Nephron progenitor cell (in vitro differentiated cells): ENCODE measurements around the gene PCDH15.

Source experiments
- DNase-seq: peaks from one replicate; pipeline ENCODE4 v3.0.0; 2021
- H3K27ac Mint-ChIP-seq: 2 replicates; pipeline ENCODE4 v1.8.0; 2021; ENCODE audit warnings: mild to moderate bottlenecking, moderate library complexity, mixed read lengths
- H3K27me3 Mint-ChIP-seq: 2 replicates; pipeline ENCODE4 v1.8.0; 2021; ENCODE audit warnings: mild to moderate bottlenecking, low read depth, mixed read lengths; ENCODE audit not compliant: poor library complexity
- H3K36me3 Mint-ChIP-seq: 2 replicates; pipeline ENCODE4 v1.8.0; 2021; ENCODE audit warnings: low read depth, mixed read lengths
- H3K4me1 Mint-ChIP-seq: 2 replicates; pipeline ENCODE4 v1.8.0; 2021; ENCODE audit warnings: mixed read lengths
- H3K4me3 Mint-ChIP-seq: 2 replicates; pipeline ENCODE4 v1.8.0; 2021; ENCODE audit warnings: mild to moderate bottlenecking, moderate library complexity, mixed read lengths
- H3K9me3 Mint-ChIP-seq: 2 replicates; pipeline ENCODE4 v1.8.0; 2021; ENCODE audit warnings: mild to moderate bottlenecking, moderate library complexity, mixed read lengths
- CTCF ChIP-seq: fragments of 200-600 bp; sonication (generic); IDR thresholded peaks from 2 replicates; pipeline ENCODE4 v1.5.0; 2021; ENCODE audit warnings: antibody characterized with exemption

The PCDH15 gene

GRCh38 chr10:53978301-53978700, 822.7 kb downstream of the PCDH15 start:
- H3K27me3 Mint-ChIP-seq: no peaks in the 10 kb centered on the region
- no peak for TF ChIP-seq CTCF
- DNase-seq: no peak

GRCh38 chr10:53977267-53977666, 823.8 kb downstream of the PCDH15 start:
- H3K27me3 Mint-ChIP-seq: no peaks in the 10 kb centered on the region
- no peak overlapping the region for H3K4me3 Mint-ChIP-seq
- H3K27ac Mint-ChIP-seq: no peak overlapping the region
- DNase-seq: no peak
- no peaks in the 10 kb centered on the region for H3K4me1 Mint-ChIP-seq
- H3K9me3 Mint-ChIP-seq: peaks cover 13% of the 10 kb centered on the region
- H3K36me3 Mint-ChIP-seq: no peaks in the 10 kb centered on the region
- no peak for TF ChIP-seq CTCF

More at GRCh38 chr10:53978301-53978700, 822.7 kb downstream of the PCDH15 start:
- H3K36me3 Mint-ChIP-seq: no peaks in the 10 kb centered on the region
- H3K27ac Mint-ChIP-seq: no peak overlapping the region
- no peaks in the 10 kb centered on the region for H3K4me1 Mint-ChIP-seq
- H3K4me3 Mint-ChIP-seq: no peak overlapping the region
- H3K9me3 Mint-ChIP-seq: peaks cover 13% of the 10 kb centered on the region

GRCh38 chr10:53957401-53957800, 843.6 kb downstream of the PCDH15 start:
- Mint-ChIP-seq H3K4me1 (peaks cover 32% of the 10 kb centered on the region), H3K9me3 (no peaks in the 10 kb centered on the region), H3K27me3 (no peaks in the 10 kb centered on the region), H3K27ac (peak overlapping the region; percentile 87), H3K36me3 (no peaks in the 10 kb centered on the region), H3K4me3 (no peak overlapping the region)
- DNase-seq: no peak
- TF ChIP-seq CTCF: no peak

DNA sequence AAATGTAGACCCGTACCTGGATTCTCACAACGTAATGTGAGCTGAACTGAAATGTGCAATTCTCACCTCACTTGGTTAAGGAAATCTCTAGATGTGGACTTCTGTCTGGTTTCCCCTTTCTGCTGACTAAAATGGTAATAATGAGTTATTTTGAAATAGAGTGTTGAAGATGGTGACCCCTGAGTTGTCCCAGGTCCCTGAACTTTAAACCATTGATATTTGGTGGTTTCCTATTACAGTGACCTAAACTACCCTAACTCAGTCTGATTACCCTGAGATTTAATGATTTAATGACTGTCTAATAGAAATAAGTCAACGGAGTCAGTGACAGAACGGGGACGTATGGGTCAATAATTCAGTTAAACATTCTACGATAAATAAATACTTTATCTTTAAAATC, 845.9 kb downstream of the PCDH15 start:
- H3K27ac Mint-ChIP-seq: peak overlapping the region; percentile 62
- H3K9me3 Mint-ChIP-seq: peaks cover 6% of the 10 kb centered on the region
- no peak for DNase-seq
- H3K4me1 Mint-ChIP-seq: peaks cover 32% of the 10 kb centered on the region
- H3K27me3 Mint-ChIP-seq: no peaks in the 10 kb centered on the region
- peaks cover 6% of the 10 kb centered on the region for H3K36me3 Mint-ChIP-seq
- no peak for TF ChIP-seq CTCF
- H3K4me3 Mint-ChIP-seq: no peak overlapping the region

DNA sequence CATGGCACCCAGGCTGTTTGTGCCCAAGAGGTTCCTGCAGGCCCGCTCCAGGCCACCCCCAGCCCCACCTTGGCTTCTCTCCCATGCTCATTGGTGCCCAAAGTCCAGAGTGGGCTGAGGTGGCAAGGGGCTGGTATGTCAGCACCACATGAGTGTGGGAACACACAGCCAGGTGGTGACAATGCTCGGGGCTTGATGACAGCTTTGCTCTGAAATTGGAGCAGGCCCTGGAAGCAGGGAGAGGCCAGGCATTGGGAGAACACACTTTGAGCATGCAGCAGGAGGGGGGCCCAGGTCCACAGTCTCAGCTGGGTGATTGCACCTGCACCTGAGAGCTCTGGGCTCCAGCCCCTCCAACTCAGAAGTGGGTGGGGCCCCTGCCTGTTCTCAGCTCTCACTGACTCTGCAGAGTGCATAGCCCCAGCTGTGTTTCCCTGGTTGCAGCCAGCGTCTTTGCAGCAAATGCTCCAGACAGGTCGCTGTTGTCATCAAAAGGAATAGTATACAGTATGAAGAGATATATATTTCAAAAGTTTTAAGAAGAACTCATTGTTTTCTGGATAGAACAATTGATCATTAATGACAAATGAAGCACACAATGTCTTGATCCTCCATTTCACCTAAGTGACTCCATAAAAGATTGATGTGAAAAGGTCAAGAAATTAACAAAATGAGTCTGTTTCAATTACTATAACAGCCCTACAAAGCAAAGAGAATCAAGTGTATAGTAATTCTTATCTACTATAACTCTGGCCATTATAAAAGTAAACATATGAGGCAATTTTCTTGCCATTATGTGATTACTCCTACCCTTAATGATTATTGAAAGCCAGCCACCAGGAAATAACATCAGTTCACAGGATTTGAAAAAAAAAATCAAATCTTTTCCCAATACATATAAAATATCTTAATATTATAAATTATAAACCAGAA, 848.1 kb downstream of the PCDH15 start:
- Mint-ChIP-seq H3K4me1 (peaks cover 32% of the 10 kb centered on the region), H3K36me3 (peaks cover 6% of the 10 kb centered on the region), H3K4me3 (no peak overlapping the region), H3K27ac (no peak overlapping the region), H3K9me3 (peaks cover 6% of the 10 kb centered on the region), H3K27me3 (no peaks in the 10 kb centered on the region)
- TF ChIP-seq CTCF: no peak
- no peak for DNase-seq

DNA sequence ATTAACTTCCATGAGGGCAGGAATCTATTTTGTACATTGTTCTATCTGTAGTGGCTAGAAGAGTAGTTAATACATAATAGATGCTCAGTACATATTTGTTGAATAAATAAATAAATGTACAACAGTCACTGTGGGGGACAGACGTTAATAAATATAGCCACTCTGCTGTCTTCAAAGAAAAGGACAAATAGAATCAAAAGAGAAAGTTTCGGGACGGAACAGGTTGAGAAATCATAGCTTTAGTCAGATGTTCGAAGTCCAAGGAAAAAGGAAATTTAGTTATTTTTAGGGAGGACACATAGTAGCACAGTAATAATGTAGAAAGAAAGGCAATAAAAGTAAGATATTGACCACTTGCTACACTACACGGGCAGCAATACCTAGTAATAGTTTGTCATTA, 861.4 kb downstream of the PCDH15 start:
- no peak overlapping the region for H3K27ac Mint-ChIP-seq
- no peaks in the 10 kb centered on the region for H3K9me3 Mint-ChIP-seq
- H3K36me3 Mint-ChIP-seq: no peaks in the 10 kb centered on the region
- no peaks in the 10 kb centered on the region for H3K4me1 Mint-ChIP-seq
- H3K27me3 Mint-ChIP-seq: no peaks in the 10 kb centered on the region
- H3K4me3 Mint-ChIP-seq: no peak overlapping the region
- DNase-seq: no peak
- TF ChIP-seq CTCF: no peak
